ENCODE measurements around the gene NAALADL2.

Gene NAALADL2

DNA sequence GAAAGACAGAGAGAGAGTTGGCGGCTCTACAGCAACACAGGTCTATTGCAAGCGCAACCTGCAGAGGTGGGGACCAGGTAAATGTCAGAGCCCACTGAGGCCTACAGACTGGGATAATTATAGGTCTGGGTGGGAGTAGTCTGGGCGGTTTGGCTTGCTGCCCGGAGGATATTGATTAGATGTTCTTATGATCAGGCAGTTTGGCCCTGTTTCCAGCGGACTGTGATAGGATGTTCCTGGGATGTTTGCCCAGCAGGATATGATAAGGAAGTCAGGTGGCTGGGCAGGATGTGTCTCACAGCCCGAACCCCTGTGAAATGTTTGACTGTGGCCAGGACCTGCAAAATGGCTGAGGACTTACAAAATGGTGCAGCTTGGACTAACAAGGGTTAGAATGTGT is 364.9 kb downstream of the NAALADL2 start:
- H3K9ac ChIP-seq (ENCODE audit: low read length) = no peak overlapping the region
- no peak overlapping the region for H3K27ac ChIP-seq (ENCODE audit: low read length)
- no peaks in the 10 kb centered on the region for H3K36me3 ChIP-seq (ENCODE audit: control insufficient read depth, low read depth, low read length)
- H3K4me3 ChIP-seq (ENCODE audit: low read length) = no peak overlapping the region
- no peaks in the 10 kb centered on the region for H3K4me1 ChIP-seq (ENCODE audit: control insufficient read depth, low read depth, low read length)
- H3K27me3 ChIP-seq (ENCODE audit: control insufficient read depth, insufficient read depth, low read length) = no peaks in the 10 kb centered on the region
- no peaks in the 10 kb centered on the region for H3K9me3 ChIP-seq (ENCODE audit: control insufficient read depth, low read depth, low read length)

GRCh38 chr3:175226444-175226843 is 367.3 kb downstream of the NAALADL2 start:
- Histone ChIP-seq H3K9me3 (ENCODE audit: control insufficient read depth, low read depth, low read length) (no peaks in the 10 kb centered on the region), H3K27ac (ENCODE audit: low read length) (no peak overlapping the region), H3K27me3 (ENCODE audit: control insufficient read depth, insufficient read depth, low read length) (no peaks in the 10 kb centered on the region), H3K9ac (ENCODE audit: low read length) (no peak overlapping the region), H3K36me3 (ENCODE audit: control insufficient read depth, low read depth, low read length) (no peaks in the 10 kb centered on the region), H3K4me1 (ENCODE audit: control insufficient read depth, low read depth, low read length) (no peaks in the 10 kb centered on the region), H3K4me3 (ENCODE audit: low read length) (no peak overlapping the region)

DNA sequence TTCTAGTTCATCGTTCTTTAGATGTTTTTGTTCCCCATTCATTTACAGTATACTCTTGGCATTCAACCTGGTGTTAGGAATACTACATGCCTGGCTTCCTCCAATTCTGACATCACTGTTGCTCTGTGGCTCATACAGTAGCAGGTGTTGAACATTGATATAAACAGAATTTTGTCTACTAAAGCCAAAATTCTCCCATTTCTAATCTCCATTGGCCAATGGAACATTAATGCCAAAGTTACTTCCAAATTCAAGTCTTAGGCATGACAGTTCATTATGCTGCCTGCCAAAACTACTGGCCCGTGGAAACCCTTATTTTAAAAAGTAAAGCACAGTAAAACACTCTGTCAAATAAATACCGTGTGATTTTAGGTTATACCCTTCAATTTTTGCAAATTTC is 368.0 kb downstream of the NAALADL2 start:
- H3K9ac ChIP-seq (ENCODE audit: low read length) = no peak overlapping the region
- H3K36me3 ChIP-seq (ENCODE audit: control insufficient read depth, low read depth, low read length) = no peaks in the 10 kb centered on the region
- no peaks in the 10 kb centered on the region for H3K9me3 ChIP-seq (ENCODE audit: control insufficient read depth, low read depth, low read length)
- no peaks in the 10 kb centered on the region for H3K27me3 ChIP-seq (ENCODE audit: control insufficient read depth, insufficient read depth, low read length)
- H3K27ac ChIP-seq (ENCODE audit: low read length) = no peak overlapping the region
- no peaks in the 10 kb centered on the region for H3K4me1 ChIP-seq (ENCODE audit: control insufficient read depth, low read depth, low read length)
- no peak overlapping the region for H3K4me3 ChIP-seq (ENCODE audit: low read length)

- no peaks in the 10 kb centered on the region for H3K36me3 ChIP-seq (ENCODE audit: control insufficient read depth, low read depth, low read length)
Observed at GRCh38 chr3:175233957-175234940, 375.1 kb downstream of the NAALADL2 start.

DNA sequence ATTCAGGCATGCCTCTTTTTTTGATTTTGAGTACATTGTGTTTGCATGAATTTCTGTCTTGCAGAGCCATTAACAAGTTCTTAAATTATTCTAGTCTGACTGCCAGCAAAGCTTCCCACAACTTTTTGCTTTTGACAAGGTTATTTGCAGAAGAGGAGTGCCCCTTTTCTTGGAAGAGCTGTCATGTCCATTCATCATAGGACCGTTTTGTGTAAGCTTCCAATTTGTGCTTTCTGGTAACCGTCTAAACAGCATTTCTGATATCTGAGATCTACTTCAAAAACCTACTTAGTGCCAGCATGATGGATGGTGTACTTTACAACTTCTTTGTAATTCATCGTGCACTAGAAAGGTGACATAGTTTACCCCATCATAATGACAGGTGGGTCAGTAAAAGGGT is 379.7 kb downstream of the NAALADL2 start:
- Histone ChIP-seq H3K9me3 (ENCODE audit: control insufficient read depth, low read depth, low read length) (no peaks in the 10 kb centered on the region), H3K9ac (ENCODE audit: low read length) (no peak overlapping the region), H3K4me3 (ENCODE audit: low read length) (no peak overlapping the region), H3K36me3 (ENCODE audit: control insufficient read depth, low read depth, low read length) (no peaks in the 10 kb centered on the region), H3K4me1 (ENCODE audit: control insufficient read depth, low read depth, low read length) (no peaks in the 10 kb centered on the region), H3K27ac (ENCODE audit: low read length) (no peak overlapping the region), H3K27me3 (ENCODE audit: control insufficient read depth, insufficient read depth, low read length) (no peaks in the 10 kb centered on the region)

More at GRCh38 chr3:175233957-175234940, 375.1 kb downstream of the NAALADL2 start:
- Histone ChIP-seq H3K4me3 (ENCODE audit: low read length) (no peak overlapping the region), H3K9me3 (ENCODE audit: control insufficient read depth, low read depth, low read length) (no peaks in the 10 kb centered on the region), H3K27ac (ENCODE audit: low read length) (no peak overlapping the region), H3K4me1 (ENCODE audit: control insufficient read depth, low read depth, low read length) (no peaks in the 10 kb centered on the region), H3K27me3 (ENCODE audit: control insufficient read depth, insufficient read depth, low read length) (no peaks in the 10 kb centered on the region), H3K9ac (ENCODE audit: low read length) (no peak overlapping the region)

- Histone ChIP-seq H3K27ac (ENCODE audit: low read length) (no peak overlapping the region), H3K9me3 (ENCODE audit: control insufficient read depth, low read depth, low read length) (no peaks in the 10 kb centered on the region), H3K4me1 (ENCODE audit: control insufficient read depth, low read depth, low read length) (no peaks in the 10 kb centered on the region), H3K9ac (ENCODE audit: low read length) (no peak overlapping the region), H3K27me3 (ENCODE audit: control insufficient read depth, insufficient read depth, low read length) (no peaks in the 10 kb centered on the region), H3K36me3 (ENCODE audit: control insufficient read depth, low read depth, low read length) (no peaks in the 10 kb centered on the region), H3K4me3 (ENCODE audit: low read length) (no peak overlapping the region)
Observed at GRCh38 chr3:175240921-175241320, 381.8 kb downstream of the NAALADL2 start.

DNA sequence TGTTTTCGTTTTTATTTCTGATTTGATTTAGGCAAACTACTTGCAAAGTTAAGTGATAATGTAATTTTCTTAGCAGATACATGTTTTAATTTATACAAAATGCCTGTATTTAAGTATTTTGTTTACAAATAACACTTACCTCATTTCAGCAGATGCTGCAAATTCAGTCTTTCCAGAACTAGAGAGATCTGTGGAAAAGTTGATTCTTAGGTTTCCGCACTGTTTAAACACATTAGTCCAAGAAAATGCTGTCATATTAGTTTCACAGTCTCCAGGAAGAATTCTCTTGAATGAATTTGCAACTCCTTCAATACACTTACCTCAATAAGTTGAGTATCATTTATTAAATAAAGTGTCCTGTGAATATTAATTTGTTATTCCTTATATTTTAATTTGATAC is 383.1 kb downstream of the NAALADL2 start:
- H3K4me1 ChIP-seq (ENCODE audit: control insufficient read depth, low read depth, low read length) = no peaks in the 10 kb centered on the region
- no peaks in the 10 kb centered on the region for H3K36me3 ChIP-seq (ENCODE audit: control insufficient read depth, low read depth, low read length)
- H3K9me3 ChIP-seq (ENCODE audit: control insufficient read depth, low read depth, low read length) = no peaks in the 10 kb centered on the region
- H3K27ac ChIP-seq (ENCODE audit: low read length) = no peak overlapping the region
- H3K27me3 ChIP-seq (ENCODE audit: control insufficient read depth, insufficient read depth, low read length) = no peaks in the 10 kb centered on the region
- H3K9ac ChIP-seq (ENCODE audit: low read length) = no peak overlapping the region
- no peak overlapping the region for H3K4me3 ChIP-seq (ENCODE audit: low read length)

DNA sequence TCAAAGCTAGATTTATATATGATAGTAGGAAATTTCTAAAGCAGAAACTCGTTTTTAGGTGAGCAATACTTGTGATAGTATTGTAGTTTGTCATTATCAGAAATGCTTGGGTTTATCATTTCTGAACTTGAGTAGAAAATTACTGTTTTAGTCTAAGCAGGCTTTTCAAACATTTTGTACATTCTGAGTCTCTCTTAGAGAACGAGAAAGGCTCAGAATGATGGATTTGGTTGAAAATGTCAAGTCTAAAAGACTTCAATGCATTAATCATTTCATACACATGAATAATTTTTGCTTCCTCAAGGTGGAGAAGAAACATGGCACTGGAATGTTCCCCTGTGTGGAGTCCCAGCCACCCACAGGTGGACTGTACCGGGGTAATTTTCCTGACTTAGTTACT is 387.1 kb downstream of the NAALADL2 start:
- Histone ChIP-seq H3K9me3 (ENCODE audit: control insufficient read depth, low read depth, low read length) (no peaks in the 10 kb centered on the region), H3K9ac (ENCODE audit: low read length) (no peak overlapping the region), H3K36me3 (ENCODE audit: control insufficient read depth, low read depth, low read length) (no peaks in the 10 kb centered on the region), H3K4me3 (ENCODE audit: low read length) (no peak overlapping the region), H3K27me3 (ENCODE audit: control insufficient read depth, insufficient read depth, low read length) (no peaks in the 10 kb centered on the region), H3K4me1 (ENCODE audit: control insufficient read depth, low read depth, low read length) (no peaks in the 10 kb centered on the region), H3K27ac (ENCODE audit: low read length) (no peak overlapping the region)

DNA sequence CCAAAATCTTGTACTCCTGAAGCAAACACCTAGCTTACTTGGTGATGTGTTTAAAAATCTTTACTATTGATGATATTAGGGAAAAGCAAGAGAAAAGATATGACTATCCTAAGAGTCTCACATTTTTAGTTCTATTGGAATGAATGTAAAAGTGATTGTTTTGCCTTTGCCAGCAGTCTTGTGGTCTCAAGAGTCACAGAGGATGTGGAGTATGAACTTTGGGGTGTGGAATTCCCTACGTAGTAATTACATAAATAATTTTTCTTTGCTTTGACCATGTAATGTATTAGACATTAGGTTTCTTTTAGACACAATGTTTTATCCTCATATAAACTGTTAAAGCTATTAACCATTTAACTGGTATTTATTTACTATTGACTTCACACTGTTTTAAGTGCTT is 387.6 kb downstream of the NAALADL2 start:
- Histone ChIP-seq H3K9ac (ENCODE audit: low read length) (no peak overlapping the region), H3K4me1 (ENCODE audit: control insufficient read depth, low read depth, low read length) (no peaks in the 10 kb centered on the region), H3K9me3 (ENCODE audit: control insufficient read depth, low read depth, low read length) (no peaks in the 10 kb centered on the region), H3K27me3 (ENCODE audit: control insufficient read depth, insufficient read depth, low read length) (no peaks in the 10 kb centered on the region), H3K27ac (ENCODE audit: low read length) (no peak overlapping the region), H3K36me3 (ENCODE audit: control insufficient read depth, low read depth, low read length) (no peaks in the 10 kb centered on the region), H3K4me3 (ENCODE audit: low read length) (no peak overlapping the region)

GRCh38 chr3:175247629-175248028 is 388.5 kb downstream of the NAALADL2 start:
- H3K36me3 ChIP-seq (ENCODE audit: control insufficient read depth, low read depth, low read length) = no peaks in the 10 kb centered on the region
- no peak overlapping the region for H3K4me3 ChIP-seq (ENCODE audit: low read length)
- no peak overlapping the region for H3K27ac ChIP-seq (ENCODE audit: low read length)
- H3K9me3 ChIP-seq (ENCODE audit: control insufficient read depth, low read depth, low read length) = no peaks in the 10 kb centered on the region
- H3K4me1 ChIP-seq (ENCODE audit: control insufficient read depth, low read depth, low read length) = no peaks in the 10 kb centered on the region
- no peaks in the 10 kb centered on the region for H3K27me3 ChIP-seq (ENCODE audit: control insufficient read depth, insufficient read depth, low read length)
- H3K9ac ChIP-seq (ENCODE audit: low read length) = no peak overlapping the region

DNA sequence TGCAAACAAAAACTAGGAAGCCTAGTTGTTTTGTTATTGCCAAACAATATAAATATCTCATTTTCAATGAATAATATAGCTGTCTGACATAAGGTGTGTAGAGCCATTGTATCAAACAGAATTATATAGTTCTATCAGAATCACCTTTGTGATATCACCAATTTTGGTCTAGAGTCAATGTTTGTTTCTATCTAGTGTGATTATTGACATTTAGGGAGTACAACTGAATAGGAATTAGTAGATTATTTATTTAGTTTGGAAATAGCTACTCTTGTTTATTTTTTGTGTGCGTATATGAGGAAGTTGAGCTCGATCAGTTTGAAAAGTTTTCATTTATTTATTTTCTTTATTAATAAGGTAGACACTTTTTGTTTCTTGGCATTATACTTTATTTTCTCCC is 389.7 kb downstream of the NAALADL2 start:
- no peaks in the 10 kb centered on the region for H3K9me3 ChIP-seq (ENCODE audit: control insufficient read depth, low read depth, low read length)
- H3K4me1 ChIP-seq (ENCODE audit: control insufficient read depth, low read depth, low read length) = no peaks in the 10 kb centered on the region
- no peaks in the 10 kb centered on the region for H3K36me3 ChIP-seq (ENCODE audit: control insufficient read depth, low read depth, low read length)
- no peaks in the 10 kb centered on the region for H3K27me3 ChIP-seq (ENCODE audit: control insufficient read depth, insufficient read depth, low read length)
- no peak overlapping the region for H3K9ac ChIP-seq (ENCODE audit: low read length)
- no peak overlapping the region for H3K4me3 ChIP-seq (ENCODE audit: low read length)
- H3K27ac ChIP-seq (ENCODE audit: low read length) = no peak overlapping the region

DNA sequence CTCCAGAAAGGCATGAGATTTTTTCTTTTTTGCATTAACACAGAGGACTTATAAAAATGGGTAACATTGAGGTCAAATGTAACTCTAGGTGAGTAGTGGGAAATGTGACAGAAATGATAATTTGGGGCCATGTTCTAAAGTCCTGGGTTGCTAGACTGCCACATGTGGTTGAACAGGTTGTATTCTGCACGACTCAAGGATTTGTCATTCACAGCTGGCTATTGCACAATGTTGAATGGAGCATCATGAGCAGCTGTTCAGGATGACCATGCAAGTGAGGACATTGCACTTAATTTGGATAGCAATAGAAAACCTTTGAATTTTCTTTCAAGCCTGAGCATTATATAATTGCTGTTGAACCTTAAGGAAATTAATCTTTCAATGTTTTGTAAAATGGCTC is 396.6 kb downstream of the NAALADL2 start:
- Histone ChIP-seq H3K4me3 (ENCODE audit: low read length) (no peak overlapping the region), H3K9ac (ENCODE audit: low read length) (no peak overlapping the region), H3K27me3 (ENCODE audit: control insufficient read depth, insufficient read depth, low read length) (no peaks in the 10 kb centered on the region), H3K9me3 (ENCODE audit: control insufficient read depth, low read depth, low read length) (no peaks in the 10 kb centered on the region), H3K36me3 (ENCODE audit: control insufficient read depth, low read depth, low read length) (no peaks in the 10 kb centered on the region), H3K4me1 (ENCODE audit: control insufficient read depth, low read depth, low read length) (no peaks in the 10 kb centered on the region), H3K27ac (ENCODE audit: low read length) (no peak overlapping the region)

All from iPS-18a (cell line).